HEK293T (cell line): Measurements from ENCODE around the gene LCLAT1.

Experiments used
- ELF4 ChIP-seq: fragments of 450-650 bp; IDR thresholded peaks from 2 replicates; pipeline ENCODE4 v1.6.1; 2017; ENCODE audit warnings: antibody characterized with exemption
- FOXA1 ChIP-seq: fragments of 450-650 bp; IDR thresholded peaks from 2 replicates; pipeline ENCODE4 v1.6.1; 2016; ENCODE audit warnings: mild to moderate bottlenecking
- SP1 ChIP-seq: fragments of 450-650 bp; IDR thresholded peaks from 2 replicates; pipeline ENCODE4 v1.6.1; 2017
- TF ChIP-seq, protein P1 (sequence below): fragments of 450-650 bp; IDR thresholded peaks from 2 replicates; pipeline ENCODE4 v1.6.1; 2016

DNA sequence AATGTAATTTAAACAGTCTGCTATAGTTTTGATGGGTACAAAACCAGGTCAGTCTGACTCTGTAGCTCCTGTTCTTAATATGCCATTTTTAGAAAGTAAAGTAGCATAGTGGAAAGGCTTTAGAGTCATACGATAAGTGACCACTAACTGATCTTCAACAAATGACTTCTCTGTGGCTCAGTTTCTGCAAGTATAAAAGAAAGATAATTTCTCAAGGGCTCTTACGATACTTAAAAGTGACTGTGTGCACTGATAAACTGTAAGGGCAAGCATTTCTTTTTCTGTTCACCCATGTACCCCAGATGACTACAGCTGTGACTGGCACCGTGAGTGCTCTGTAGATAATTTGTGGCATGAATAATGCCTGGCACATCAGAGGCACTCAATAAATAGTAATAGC lies 178.7 kb downstream of the LCLAT1 start:
- TF ChIP-seq FOXA1 = no peak
- TF ChIP-seq, protein P1, sequence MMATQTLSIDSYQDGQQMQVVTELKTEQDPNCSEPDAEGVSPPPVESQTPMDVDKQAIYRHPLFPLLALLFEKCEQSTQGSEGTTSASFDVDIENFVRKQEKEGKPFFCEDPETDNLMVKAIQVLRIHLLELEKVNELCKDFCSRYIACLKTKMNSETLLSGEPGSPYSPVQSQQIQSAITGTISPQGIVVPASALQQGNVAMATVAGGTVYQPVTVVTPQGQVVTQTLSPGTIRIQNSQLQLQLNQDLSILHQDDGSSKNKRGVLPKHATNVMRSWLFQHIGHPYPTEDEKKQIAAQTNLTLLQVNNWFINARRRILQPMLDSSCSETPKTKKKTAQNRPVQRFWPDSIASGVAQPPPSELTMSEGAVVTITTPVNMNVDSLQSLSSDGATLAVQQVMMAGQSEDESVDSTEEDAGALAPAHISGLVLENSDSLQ = no peak
- no peak for TF ChIP-seq ELF4
- no peak for TF ChIP-seq SP1
